ENCODE results near the gene KDM3B.

KDM3B gene

GRCh38 chr5:138366632-138367382 is 14.3 kb downstream of the KDM3B start:
- no peak overlapping the region for H3K9ac ChIP-seq (ENCODE audit: low read length)
- no peak overlapping the region for H3K4me2 ChIP-seq (ENCODE audit: low read length)
- peaks cover 0 to 2% of the 10 kb centered on the region in 2 experiments for H3K4me1 ChIP-seq (ENCODE audit: control insufficient read depth in 1 of 2, insufficient read depth in 2 of 2, low read length in 2 of 2)
- H3K27ac ChIP-seq (ENCODE audit: low read depth, low read length) = no peak overlapping the region
- H3K14ac ChIP-seq (ENCODE audit: low read length) = no peak overlapping the region
- no peak overlapping the region for H3K18ac ChIP-seq (ENCODE audit: low read length)
- H2AFZ ChIP-seq (ENCODE audit: insufficient read depth, low read length, poor library complexity) = no peak overlapping the region
- no peaks in the 10 kb centered on the region for H3K27me3 ChIP-seq (ENCODE audit: insufficient read depth, low read length)
- no peaks in the 10 kb centered on the region for H3K79me1 ChIP-seq (ENCODE audit: low read length)
- WGBS (ENCODE audit: extremely low coverage, insufficient coverage, insufficient read length) = no CpG with 5 or more reads among the region's 4 CpGs
- no peak overlapping the region for H2BK120ac ChIP-seq (ENCODE audit: insufficient read depth, low read length, poor library complexity)
- no peak for DNase-seq
- H4K91ac ChIP-seq (ENCODE audit: low read depth, low read length) = no peak overlapping the region
- H4K8ac ChIP-seq (ENCODE audit: low read depth, low read length) = no peak overlapping the region
- no peaks in the 10 kb centered on the region for H3K36me3 ChIP-seq (ENCODE audit: control insufficient read depth in 1 of 2, insufficient read depth in 2 of 2, low read length in 2 of 2)
- H3K23ac ChIP-seq (ENCODE audit: low read length) = no peak overlapping the region
- H2BK12ac ChIP-seq (ENCODE audit: low read length) = no peak overlapping the region
- H3K4ac ChIP-seq (ENCODE audit: low read depth, low read length) = no peak overlapping the region
- H3K4me3 ChIP-seq (ENCODE audit: low read depth, low read length) = no peak overlapping the region
- no peak overlapping the region for H2BK5ac ChIP-seq (ENCODE audit: low read depth, low read length, poor library complexity)
- no peaks in the 10 kb centered on the region for H3K9me3 ChIP-seq (ENCODE audit: insufficient read depth, low read depth, low read length)
- peaks cover 3% of the 10 kb centered on the region for H3K79me2 ChIP-seq (ENCODE audit: control insufficient read depth, insufficient read depth, low read length, poor library complexity)
- H2AK5ac ChIP-seq (ENCODE audit: low read length) = no peak overlapping the region
- no peak overlapping the region for H4K12ac ChIP-seq (ENCODE audit: low read depth, low read length)

GRCh38 chr5:138369261-138369660 is 16.8 kb downstream of the KDM3B start:
- Histone ChIP-seq H3K4me2 (ENCODE audit: low read length) (no peak overlapping the region), H2AK5ac (ENCODE audit: low read length) (no peak overlapping the region), H4K91ac (ENCODE audit: low read depth, low read length) (no peak overlapping the region), H3K27ac (ENCODE audit: low read depth, low read length) (no peak overlapping the region), H3K4me3 (ENCODE audit: low read depth, low read length) (no peak overlapping the region), H3K9ac (ENCODE audit: low read length) (no peak overlapping the region), H2BK120ac (ENCODE audit: insufficient read depth, low read length, poor library complexity) (no peak overlapping the region), H4K8ac (ENCODE audit: low read depth, low read length) (no peak overlapping the region), H2AFZ (ENCODE audit: insufficient read depth, low read length, poor library complexity) (no peak overlapping the region), H3K23ac (ENCODE audit: low read length) (no peak overlapping the region), H4K12ac (ENCODE audit: low read depth, low read length) (no peak overlapping the region), H3K9me3 (ENCODE audit: insufficient read depth, low read depth, low read length) (no peaks in the 10 kb centered on the region), H3K79me2 (ENCODE audit: control insufficient read depth, insufficient read depth, low read length, poor library complexity) (peaks cover 3% of the 10 kb centered on the region), H3K18ac (ENCODE audit: low read length) (no peak overlapping the region), H3K79me1 (ENCODE audit: low read length) (no peaks in the 10 kb centered on the region), H3K4me1 (ENCODE audit: control insufficient read depth in 1 of 2, insufficient read depth in 2 of 2, low read length in 2 of 2) (peaks cover 0 to 6% of the 10 kb centered on the region in 2 experiments), H3K27me3 (ENCODE audit: insufficient read depth, low read length) (no peaks in the 10 kb centered on the region), H3K4ac (ENCODE audit: low read depth, low read length) (peak overlapping the region; percentile 75), H3K14ac (ENCODE audit: low read length) (no peak overlapping the region), H2BK12ac (ENCODE audit: low read length) (no peak overlapping the region), H2BK5ac (ENCODE audit: low read depth, low read length, poor library complexity) (no peak overlapping the region), H3K36me3 (ENCODE audit: control insufficient read depth in 1 of 2, insufficient read depth in 2 of 2, low read length in 2 of 2) (peaks cover 2 to 6% of the 10 kb centered on the region in 2 experiments)
- no CpG with 5 or more reads among the region's 5 CpGs for WGBS (ENCODE audit: extremely low coverage, insufficient coverage, insufficient read length)
- DNase-seq = no peak

- Histone ChIP-seq H3K18ac (ENCODE audit: low read length) (no peak overlapping the region), H4K12ac (ENCODE audit: low read depth, low read length) (no peak overlapping the region), H3K14ac (ENCODE audit: low read length) (no peak overlapping the region), H3K36me3 (ENCODE audit: control insufficient read depth in 1 of 2, insufficient read depth in 2 of 2, low read length in 2 of 2) (peaks cover 2 to 7% of the 10 kb centered on the region in 2 experiments), H3K9me3 (ENCODE audit: insufficient read depth, low read depth, low read length) (no peaks in the 10 kb centered on the region), H3K79me1 (ENCODE audit: low read length) (no peaks in the 10 kb centered on the region), H3K9ac (ENCODE audit: low read length) (no peak overlapping the region), H2BK5ac (ENCODE audit: low read depth, low read length, poor library complexity) (no peak overlapping the region), H2BK120ac (ENCODE audit: insufficient read depth, low read length, poor library complexity) (no peak overlapping the region), H3K79me2 (ENCODE audit: control insufficient read depth, insufficient read depth, low read length, poor library complexity) (peaks cover 3% of the 10 kb centered on the region), H4K8ac (ENCODE audit: low read depth, low read length) (no peak overlapping the region), H3K4me2 (ENCODE audit: low read length) (no peak overlapping the region), H3K27me3 (ENCODE audit: insufficient read depth, low read length) (no peaks in the 10 kb centered on the region), H2BK12ac (ENCODE audit: low read length) (no peak overlapping the region), H2AK5ac (ENCODE audit: low read length) (no peak overlapping the region), H3K4ac (ENCODE audit: low read depth, low read length) (peak overlapping the region; percentile 75), H3K4me1 (ENCODE audit: control insufficient read depth in 1 of 2, insufficient read depth in 2 of 2, low read length in 2 of 2) (peaks cover 0 to 6% of the 10 kb centered on the region in 2 experiments), H3K4me3 (ENCODE audit: low read depth, low read length) (no peak overlapping the region), H2AFZ (ENCODE audit: insufficient read depth, low read length, poor library complexity) (no peak overlapping the region), H3K23ac (ENCODE audit: low read length) (no peak overlapping the region), H3K27ac (ENCODE audit: low read depth, low read length) (no peak overlapping the region), H4K91ac (ENCODE audit: low read depth, low read length) (no peak overlapping the region)
- no CpG with 5 or more reads among the region's 2 CpGs for WGBS (ENCODE audit: extremely low coverage, insufficient coverage, insufficient read length)
- DNase-seq = peak in 1 of 2 donors; percentile 16
Observed at GRCh38 chr5:138369706-138370105, 17.2 kb downstream of the KDM3B start.

DNA sequence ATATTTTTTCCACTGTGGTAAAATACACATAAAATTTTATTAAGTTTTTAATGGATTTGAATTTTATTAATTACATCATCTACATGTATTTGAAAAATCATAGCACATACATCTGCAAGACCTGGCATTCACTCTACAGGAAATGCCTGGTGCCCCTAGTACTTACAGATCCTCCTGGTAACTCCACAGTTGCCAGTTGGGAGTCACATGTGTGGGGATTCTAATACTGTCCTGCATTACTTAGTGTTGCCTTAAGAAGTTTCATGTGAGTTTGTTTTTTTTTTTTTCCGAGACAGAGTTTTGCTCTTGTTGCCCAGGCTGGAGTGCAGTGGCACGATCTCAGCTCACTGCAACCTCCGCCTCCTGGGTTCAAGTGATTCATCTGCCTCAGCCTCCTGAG is 18.1 kb downstream of the KDM3B start:
- no peak overlapping the region for H3K4me3 ChIP-seq (ENCODE audit: low read depth, low read length)
- H3K27me3 ChIP-seq (ENCODE audit: insufficient read depth, low read length) = no peaks in the 10 kb centered on the region
- H3K36me3 ChIP-seq (ENCODE audit: control insufficient read depth in 1 of 2, insufficient read depth in 2 of 2, low read length in 2 of 2) = peaks cover 2 to 10% of the 10 kb centered on the region in 2 experiments
- no peak overlapping the region for H2BK12ac ChIP-seq (ENCODE audit: low read length)
- no peak overlapping the region for H2BK5ac ChIP-seq (ENCODE audit: low read depth, low read length, poor library complexity)
- H4K91ac ChIP-seq (ENCODE audit: low read depth, low read length) = no peak overlapping the region
- H3K79me1 ChIP-seq (ENCODE audit: low read length) = no peaks in the 10 kb centered on the region
- H3K9me3 ChIP-seq (ENCODE audit: insufficient read depth, low read depth, low read length) = no peaks in the 10 kb centered on the region
- H4K12ac ChIP-seq (ENCODE audit: low read depth, low read length) = no peak overlapping the region
- H3K4ac ChIP-seq (ENCODE audit: low read depth, low read length) = no peak overlapping the region
- H3K14ac ChIP-seq (ENCODE audit: low read length) = no peak overlapping the region
- no peak for DNase-seq
- peaks cover 3% of the 10 kb centered on the region for H3K79me2 ChIP-seq (ENCODE audit: control insufficient read depth, insufficient read depth, low read length, poor library complexity)
- no peak overlapping the region for H2AFZ ChIP-seq (ENCODE audit: insufficient read depth, low read length, poor library complexity)
- no peak overlapping the region for H3K18ac ChIP-seq (ENCODE audit: low read length)
- no peak overlapping the region for H4K8ac ChIP-seq (ENCODE audit: low read depth, low read length)
- H3K23ac ChIP-seq (ENCODE audit: low read length) = no peak overlapping the region
- peaks cover 0 to 6% of the 10 kb centered on the region in 2 experiments for H3K4me1 ChIP-seq (ENCODE audit: control insufficient read depth in 1 of 2, insufficient read depth in 2 of 2, low read length in 2 of 2)
- no peak overlapping the region for H2BK120ac ChIP-seq (ENCODE audit: insufficient read depth, low read length, poor library complexity)
- H3K9ac ChIP-seq (ENCODE audit: low read length) = no peak overlapping the region
- H2AK5ac ChIP-seq (ENCODE audit: low read length) = no peak overlapping the region
- no CpG with 5 or more reads among the region's 3 CpGs for WGBS (ENCODE audit: extremely low coverage, insufficient coverage, insufficient read length)
- no peak overlapping the region for H3K27ac ChIP-seq (ENCODE audit: low read depth, low read length)
- no peak overlapping the region for H3K4me2 ChIP-seq (ENCODE audit: low read length)

Data from trophoblast cell (in vitro differentiated cells and primary cell).